ENCODE results near the gene C8G. TPM values are rescaled to one million over a fixed set of nuclear protein-coding genes. Genes with fewer than 3 reads are reported as not detected.
A peak's percentile ranks its signal among the peaks of the same experiment; 100 is the strongest.

C8G gene
- total RNA-seq, 1 donor from 2014 or later, result not detected

- no peak for FAIRE-seq
Measured at GRCh38 chr9:136940526-136941230, 4.4 kb upstream of the C8G start.

GRCh38 chr9:136941231-136942111, 3.6 kb upstream of the C8G start:
- FAIRE-seq (no peak), DNase-seq (ENCODE audit: low spot score in 2 of 2) (no peak)

More at GRCh38 chr9:136940526-136941230, 4.4 kb upstream of the C8G start:
- no peak for DNase-seq (ENCODE audit: low spot score in 2 of 2)

- FAIRE-seq (no peak), DNase-seq (ENCODE audit: low spot score in 2 of 2) (no peak)
Measured at GRCh38 chr9:136942112-136942880, 2.7 kb upstream of the C8G start.

GRCh38 chr9:136942881-136943230, 2.2 kb upstream of the C8G start:
- DNase-seq (ENCODE audit: low spot score in 2 of 2), result no peak
- no peak for FAIRE-seq

- FAIRE-seq (no peak), DNase-seq (ENCODE audit: low spot score in 2 of 2) (peak in 1 of 2 donors; percentile 66)
Measured at GRCh38 chr9:136943291-136944211, 1.5 kb upstream of the C8G start.

GRCh38 chr9:136944212-136944518, 878 bp upstream of the C8G start:
- no peak for FAIRE-seq
- DNase-seq (ENCODE audit: low spot score in 2 of 2), result peak; percentile 82

GRCh38 chr9:136945333-136946227, 537 bp downstream of the C8G start:
- DNase-seq (ENCODE audit: low spot score in 2 of 2) (no peak), FAIRE-seq (no peak)

- no peak for DNase-seq (ENCODE audit: low spot score in 2 of 2)
- FAIRE-seq, result no peak
Measured at GRCh38 chr9:136946228-136947027, 1.4 kb downstream of the C8G start.

GRCh38 chr9:136947028-136947891, 2.2 kb downstream of the C8G start:
- peak in 1 of 2 donors; percentile 59 for DNase-seq (ENCODE audit: low spot score in 2 of 2)
- FAIRE-seq, result no peak

GRCh38 chr9:136947955-136948510, 3.0 kb downstream of the C8G start:
- DNase-seq (ENCODE audit: low spot score in 2 of 2) (peak in 1 of 2 donors; percentile 78), FAIRE-seq (no peak)

GRCh38 chr9:136949239-136949816, 4.3 kb downstream of the C8G start:
- DNase-seq (ENCODE audit: low spot score in 2 of 2), result no peak
- no peak for FAIRE-seq

GRCh38 chr9:136949817-136950655, 5.0 kb downstream of the C8G start:
- FAIRE-seq, result no peak
- peak; percentile 99 for DNase-seq (ENCODE audit: low spot score in 2 of 2)

- DNase-seq (ENCODE audit: low spot score in 2 of 2) (no peak), FAIRE-seq (no peak)
Measured at GRCh38 chr9:136950656-136951276, 5.7 kb downstream of the C8G start.

GRCh38 chr9:136951541-136952320, 6.7 kb downstream of the C8G start, which contains the start of gene LCN12:
LCN12 (plus strand) TSS chr9:136952273; CDS start chr9:136952328, 55 bp downstream.
- DNase-seq (ENCODE audit: low spot score in 2 of 2), result no peak
- FAIRE-seq, result no peak

All from frontal cortex (tissue), 4 donors.